Karpas-422 (cell line): ENCODE data around the gene SEMA5A. TPM values are rescaled to one million over a fixed set of nuclear protein-coding genes. Genes with fewer than 3 reads are reported as not detected.
A peak's percentile ranks its signal among the peaks of the same experiment; 100 is the strongest.

Source experiments
- DNase-seq: peaks from one replicate; pipeline ENCODE4 v3.0.0-alpha.2; 2015
- H2AFZ ChIP-seq: fragments of 200-600 bp; sonication (generic); 2 replicates; pipeline ENCODE4 v1.6.1; 2014; ENCODE audit warnings: antibody characterized with exemption, low read length, mixed read lengths
- H3K27ac ChIP-seq: fragments of 200-600 bp; sonication (generic); 2 replicates; pipeline ENCODE4 v1.5.1; 2014; ENCODE audit warnings: mild to moderate bottlenecking, low read length, moderate library complexity
- H3K27me3 ChIP-seq: fragments of 200-600 bp; sonication (generic); 2 replicates; pipeline ENCODE4 v1.6.1; 2014; ENCODE audit warnings: low read length, mixed read lengths
- H3K36me3 ChIP-seq: fragments of 200-600 bp; sonication (generic); 2 replicates; pipeline ENCODE4 v1.6.1; 2014; ENCODE audit warnings: low read length, mixed read lengths; ENCODE audit not compliant: insufficient read depth
- H3K4me1 ChIP-seq: fragments of 200-600 bp; sonication (generic); 2 replicates; pipeline ENCODE4 v1.6.1; 2014; ENCODE audit warnings: mild to moderate bottlenecking, low read length, mixed read lengths
- H3K4me2 ChIP-seq: fragments of 200-600 bp; sonication (generic); 2 replicates; pipeline ENCODE4 v1.6.1; 2014; ENCODE audit warnings: low read length, low read depth, mild to moderate bottlenecking; ENCODE audit not compliant: poor library complexity, severe bottlenecking
- H3K4me3 ChIP-seq: fragments of 200-600 bp; sonication (generic); 2 replicates; pipeline ENCODE4 v1.5.1; 2014; ENCODE audit warnings: mild to moderate bottlenecking, antibody characterized with exemption, low read length, mixed read lengths
- H3K79me2 ChIP-seq: fragments of 200-600 bp; sonication (generic); 2 replicates; pipeline ENCODE4 v1.6.1; 2014; ENCODE audit warnings: mild to moderate bottlenecking, low read length, mixed read lengths
- H3K9ac ChIP-seq: fragments of 200-600 bp; sonication (generic); 2 replicates; pipeline ENCODE4 v1.6.0; 2014; ENCODE audit warnings: low read length
- H3K9me2 ChIP-seq: fragments of 200-600 bp; sonication (generic), shearing (Covaris generic); replicated peaks from 2 replicates; pipeline ENCODE4 v1.6.0; 2014; ENCODE audit warnings: mild to moderate bottlenecking, low read length, moderate library complexity; ENCODE audit not compliant: insufficient read depth
- H3K9me3 ChIP-seq: fragments of 300-700, 200-600 bp; sonication (generic); 2 replicates; pipeline ENCODE4 v1.6.1; 2014; ENCODE audit warnings: low read length, mixed read lengths
- H4K20me1 ChIP-seq: fragments of 200-600 bp; sonication (generic); 2 replicates; pipeline ENCODE4 v1.6.1; 2014; ENCODE audit warnings: mild to moderate bottlenecking, antibody characterized with exemption, low read length, low read depth; ENCODE audit not compliant: insufficient read depth
- total RNA-seq: library from RNA; depleted of rRNA; stranded (reverse); fragments of >200 nt; shearing (Covaris generic); gene quantifications from 2 replicates; pipeline ENCODE4 v1.2.3, GENCODE V29; 2014; ENCODE audit warnings: low replicate concordance

Gene SEMA5A
- total RNA-seq, 1 experiment from 2014 or later = not detected

DNA sequence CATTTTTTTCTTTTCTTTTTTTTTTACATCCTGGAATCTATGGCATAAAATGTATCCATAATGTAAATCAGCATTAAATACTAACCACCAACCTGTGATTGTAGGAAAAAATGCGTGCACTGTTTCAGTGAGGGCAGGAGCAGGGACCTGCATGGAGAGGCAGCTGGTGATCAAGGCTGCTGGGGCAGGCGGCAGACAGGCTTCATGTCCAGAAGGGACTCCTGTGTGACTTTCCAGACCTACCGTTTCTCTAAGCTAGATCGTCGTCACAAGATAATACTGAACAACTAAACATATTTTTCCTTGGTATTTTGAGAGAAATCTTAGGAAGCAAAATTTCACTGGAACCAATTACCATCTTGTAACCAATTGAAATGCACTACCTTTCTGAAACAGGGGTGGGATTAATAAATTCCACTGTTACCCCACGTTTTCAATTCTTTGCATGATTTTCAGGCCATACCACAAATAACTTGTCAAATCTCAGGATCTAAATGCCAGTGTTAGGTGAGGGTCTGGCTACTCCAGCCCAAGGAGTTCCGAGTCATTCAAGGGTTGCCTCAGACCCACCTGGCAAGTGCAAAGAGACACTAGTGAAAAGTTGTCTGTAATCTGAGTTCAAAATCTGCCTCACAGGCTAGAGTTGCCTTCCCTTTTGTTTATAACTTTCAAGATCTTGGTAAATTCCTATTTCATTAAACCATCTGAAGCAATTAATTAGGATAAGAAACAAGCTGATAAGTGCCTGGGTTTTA, 198.2 kb downstream of the SEMA5A start:
- no peak for DNase-seq

DNA sequence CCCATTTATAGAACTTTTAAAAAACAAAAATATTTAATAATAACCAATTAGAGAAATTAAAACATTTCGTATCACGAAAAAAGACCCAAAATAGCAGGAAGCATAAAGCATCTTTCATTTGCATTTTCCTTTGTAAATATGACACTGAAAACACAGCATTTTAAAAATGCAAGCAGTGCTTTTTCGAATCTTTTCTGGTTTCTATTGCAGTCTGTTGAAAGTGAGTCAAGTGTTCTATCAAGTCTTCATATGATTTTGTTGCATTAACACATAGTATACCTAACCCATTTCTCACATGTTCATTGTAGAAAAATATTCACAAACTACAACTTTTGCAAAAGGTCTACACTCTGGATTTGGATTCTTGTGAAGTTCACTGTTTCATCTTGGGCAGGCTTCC, 198.8 kb downstream of the SEMA5A start:
- no peak for DNase-seq
- Histone ChIP-seq H3K4me1 (no peaks in the 10 kb centered on the region), H3K4me3 (no peak overlapping the region), H3K36me3 (no peaks in the 10 kb centered on the region), H3K4me2 (no peak overlapping the region), H3K9me2 (no peaks in the 10 kb centered on the region), H3K27ac (no peak overlapping the region), H3K79me2 (no peaks in the 10 kb centered on the region), H4K20me1 (no peaks in the 10 kb centered on the region), H3K27me3 (no peaks in the 10 kb centered on the region), H3K9ac (no peak overlapping the region), H3K9me3 (0 out of 2 replicates have a peak, but pooled peaks cover 5% of the 10 kb centered on the region), H2AFZ (no peak overlapping the region)

More for the DNA sequence above, 198.2 kb downstream of the SEMA5A start:
- Histone ChIP-seq H4K20me1 (no peaks in the 10 kb centered on the region), H2AFZ (no peak overlapping the region), H3K9me3 (0 out of 2 replicates have a peak, but pooled peaks cover 5% of the 10 kb centered on the region), H3K4me3 (no peak overlapping the region), H3K27ac (no peak overlapping the region), H3K27me3 (no peaks in the 10 kb centered on the region), H3K79me2 (no peaks in the 10 kb centered on the region), H3K36me3 (no peaks in the 10 kb centered on the region), H3K4me2 (no peak overlapping the region), H3K9ac (no peak overlapping the region), H3K4me1 (no peaks in the 10 kb centered on the region), H3K9me2 (no peaks in the 10 kb centered on the region)

DNA sequence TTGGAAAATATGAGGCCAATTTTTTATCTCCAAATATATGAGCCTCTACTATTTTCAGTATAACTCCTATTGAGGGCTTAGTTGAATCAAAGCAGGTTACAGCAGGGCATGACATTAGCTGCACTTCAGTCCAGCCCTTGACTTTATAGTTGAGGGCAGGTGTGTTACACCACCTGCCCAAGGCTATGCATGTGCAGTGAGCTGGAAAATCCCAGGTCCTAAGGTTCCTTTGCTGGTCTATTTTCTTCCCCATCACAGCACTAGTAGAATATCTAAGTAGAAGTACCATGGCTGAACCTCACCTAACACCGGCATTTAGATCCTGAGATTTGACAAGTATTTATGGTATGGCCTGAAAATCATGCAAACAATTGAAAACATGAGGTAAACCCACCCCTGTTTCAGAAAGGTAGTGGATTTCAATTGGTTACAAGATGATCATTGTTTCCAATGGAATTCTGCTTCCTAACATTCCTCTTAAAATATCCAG, 201.1 kb downstream of the SEMA5A start:
- H3K36me3 ChIP-seq = no peaks in the 10 kb centered on the region
- no peak overlapping the region for H3K9ac ChIP-seq
- no peak overlapping the region for H3K4me3 ChIP-seq
- no peak for DNase-seq
- no peaks in the 10 kb centered on the region for H3K27me3 ChIP-seq
- H3K9me3 ChIP-seq = 0 out of 2 replicates have a peak, but pooled peaks cover 5% of the 10 kb centered on the region
- H3K9me2 ChIP-seq = no peaks in the 10 kb centered on the region
- H3K27ac ChIP-seq = no peak overlapping the region
- no peaks in the 10 kb centered on the region for H3K4me1 ChIP-seq
- H2AFZ ChIP-seq = no peak overlapping the region
- H4K20me1 ChIP-seq = no peaks in the 10 kb centered on the region
- no peak overlapping the region for H3K4me2 ChIP-seq
- H3K79me2 ChIP-seq = no peaks in the 10 kb centered on the region

DNA sequence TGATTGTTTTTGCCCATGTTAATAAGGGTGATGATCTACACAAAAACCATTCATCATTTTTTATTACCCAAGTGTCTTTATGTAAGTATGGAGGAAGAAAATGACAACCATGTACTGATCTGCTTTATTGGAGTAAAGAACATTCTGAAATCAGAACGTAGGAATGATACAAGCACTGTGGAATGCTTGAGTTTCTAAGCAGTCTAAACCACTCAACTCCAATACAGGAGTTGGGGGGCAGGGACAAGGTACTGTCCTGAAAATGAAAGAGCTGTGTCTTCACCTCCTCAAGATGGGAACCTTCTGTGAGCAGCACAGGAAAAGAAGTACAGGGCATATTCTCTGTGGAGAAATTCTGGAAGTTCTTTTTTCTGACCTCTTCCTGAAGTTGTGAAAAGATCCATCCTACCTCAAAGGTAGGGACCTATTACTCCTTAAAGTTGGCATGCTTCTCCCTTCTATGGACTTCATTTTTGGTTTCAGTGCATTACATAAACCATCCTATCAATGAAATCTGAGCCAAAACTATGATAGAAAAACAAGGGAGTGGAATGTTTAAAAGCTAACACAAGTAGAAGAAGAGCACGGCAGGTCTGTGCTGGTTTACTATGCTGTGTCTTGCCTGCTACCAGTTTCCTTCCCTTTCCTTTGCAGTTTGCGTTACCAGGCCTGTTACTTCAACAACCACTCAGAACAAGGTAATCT, 202.6 kb downstream of the SEMA5A start:
- 0 out of 2 replicates have a peak, but pooled peaks cover 5% of the 10 kb centered on the region for H3K9me3 ChIP-seq
- H3K9ac ChIP-seq = no peak overlapping the region
- H3K4me1 ChIP-seq = no peaks in the 10 kb centered on the region
- H3K9me2 ChIP-seq = no peaks in the 10 kb centered on the region
- H3K27me3 ChIP-seq = no peaks in the 10 kb centered on the region
- no peak overlapping the region for H3K27ac ChIP-seq
- no peaks in the 10 kb centered on the region for H3K36me3 ChIP-seq
- DNase-seq = no peak
- no peaks in the 10 kb centered on the region for H3K79me2 ChIP-seq
- H2AFZ ChIP-seq = no peak overlapping the region
- H3K4me2 ChIP-seq = no peak overlapping the region
- H4K20me1 ChIP-seq = no peaks in the 10 kb centered on the region
- no peak overlapping the region for H3K4me3 ChIP-seq

DNA sequence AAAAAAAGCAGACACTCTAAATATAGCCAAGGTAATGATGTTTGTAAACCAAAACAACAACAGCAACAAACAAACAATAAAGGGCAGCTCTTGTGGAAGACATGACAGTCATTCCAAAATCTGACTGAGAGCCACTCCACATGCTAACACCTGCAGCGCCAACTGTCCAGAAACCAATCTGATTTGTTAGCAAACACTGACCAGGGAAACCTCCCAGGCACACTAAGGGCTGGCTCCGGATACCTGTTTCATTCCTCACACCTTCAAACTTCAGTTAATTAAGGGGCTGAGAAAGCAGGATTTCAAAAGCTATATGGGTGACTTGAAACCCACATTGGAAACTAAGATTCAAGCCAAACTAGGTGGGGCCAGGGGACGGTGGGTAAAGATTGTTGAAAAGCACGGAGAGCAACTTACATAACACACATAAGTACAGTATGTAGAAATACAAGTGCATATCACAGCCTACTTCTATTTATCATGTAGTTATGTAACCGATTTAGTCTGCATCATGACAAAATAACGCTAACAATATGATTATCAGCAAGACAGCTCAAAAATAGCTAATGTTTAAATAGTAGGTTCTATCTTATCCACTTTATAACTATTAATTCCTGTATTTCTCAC, 203.6 kb downstream of the SEMA5A start:
- H3K4me1 ChIP-seq = no peaks in the 10 kb centered on the region
- H3K36me3 ChIP-seq = no peaks in the 10 kb centered on the region
- no peak overlapping the region for H2AFZ ChIP-seq
- no peaks in the 10 kb centered on the region for H3K9me2 ChIP-seq
- no peak for DNase-seq
- H3K27ac ChIP-seq = no peak overlapping the region
- no peak overlapping the region for H3K4me3 ChIP-seq
- 0 out of 2 replicates have a peak, but pooled peaks cover 2% of the 10 kb centered on the region for H3K9me3 ChIP-seq
- no peaks in the 10 kb centered on the region for H3K27me3 ChIP-seq
- no peaks in the 10 kb centered on the region for H4K20me1 ChIP-seq
- no peaks in the 10 kb centered on the region for H3K79me2 ChIP-seq
- no peak overlapping the region for H3K9ac ChIP-seq
- H3K4me2 ChIP-seq = no peak overlapping the region

- H3K9me2 ChIP-seq = no peaks in the 10 kb centered on the region
- no peaks in the 10 kb centered on the region for H4K20me1 ChIP-seq
- H3K4me3 ChIP-seq = no peak overlapping the region
- no peak overlapping the region for H3K9ac ChIP-seq
- H3K27ac ChIP-seq = no peak overlapping the region
- H3K36me3 ChIP-seq = no peaks in the 10 kb centered on the region
- no peaks in the 10 kb centered on the region for H3K27me3 ChIP-seq
- no peak for DNase-seq
- H3K4me1 ChIP-seq = no peaks in the 10 kb centered on the region
- no peaks in the 10 kb centered on the region for H3K79me2 ChIP-seq
- no peak overlapping the region for H3K4me2 ChIP-seq
- H3K9me3 ChIP-seq = no peaks in the 10 kb centered on the region; the same call in 1 of the 2 replicates
- no peak overlapping the region for H2AFZ ChIP-seq
Observed at GRCh38 chr5:9340085-9340484, 205.8 kb downstream of the SEMA5A start.

- H4K20me1 ChIP-seq = no peaks in the 10 kb centered on the region
Observed at GRCh38 chr5:9339206-9339818, 206.6 kb downstream of the SEMA5A start.

More at GRCh38 chr5:9339206-9339818, 206.6 kb downstream of the SEMA5A start:
- Histone ChIP-seq H3K9ac (no peak overlapping the region), H3K4me1 (no peaks in the 10 kb centered on the region), H3K4me3 (no peak overlapping the region), H2AFZ (no peak overlapping the region), H3K9me3 (no peaks in the 10 kb centered on the region; the same call in 1 of the 2 replicates), H3K27ac (no peak overlapping the region), H3K27me3 (no peaks in the 10 kb centered on the region), H3K4me2 (no peak overlapping the region), H3K79me2 (no peaks in the 10 kb centered on the region), H3K36me3 (no peaks in the 10 kb centered on the region), H3K9me2 (no peaks in the 10 kb centered on the region)
- peak; percentile 64 for DNase-seq
